IPS DF 4.7 (cell line): Measurements from ENCODE around the gene IL36RN.
A peak's percentile ranks its signal among the peaks of the same experiment; 100 is the strongest.
"Not testable (repeated sequence)": the region's sequence is repeated elsewhere in the genome, so short reads cannot be mapped to it uniquely, and the experiment has no call there.

ENCODE experiments used
- DNase-seq: peaks from one replicate; pipeline ENCODE4 v3.0.0-alpha.2; 2013; ENCODE audit warnings: low spot score; ENCODE audit errors: extremely low read depth

IL36RN gene

DNA sequence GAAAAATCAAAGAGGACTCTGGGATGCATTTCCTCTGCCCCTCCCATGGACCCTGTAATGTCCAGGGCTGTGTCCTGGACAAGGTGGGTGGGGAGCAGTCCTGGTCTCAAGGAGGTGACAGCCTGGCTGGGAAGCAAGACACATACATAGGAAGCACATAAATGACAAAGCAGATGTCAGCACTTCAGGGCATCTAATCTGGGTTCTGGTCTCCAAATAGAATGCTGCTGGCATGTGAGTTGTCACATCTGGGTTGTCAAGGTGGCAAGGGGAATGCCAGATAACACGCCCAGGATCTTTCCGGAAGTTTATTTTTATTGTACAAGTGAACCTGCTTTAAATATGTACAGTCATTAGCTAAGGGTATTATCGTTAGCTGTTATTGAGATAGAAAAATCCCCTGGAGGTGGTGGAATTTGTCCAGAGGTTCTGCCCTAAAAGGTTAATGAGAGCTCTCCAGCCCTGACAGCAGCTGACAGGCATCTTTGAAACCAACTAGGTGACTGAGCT, 14.4 kb downstream of the IL36RN start:
- DNase-seq = no peak

DNA sequence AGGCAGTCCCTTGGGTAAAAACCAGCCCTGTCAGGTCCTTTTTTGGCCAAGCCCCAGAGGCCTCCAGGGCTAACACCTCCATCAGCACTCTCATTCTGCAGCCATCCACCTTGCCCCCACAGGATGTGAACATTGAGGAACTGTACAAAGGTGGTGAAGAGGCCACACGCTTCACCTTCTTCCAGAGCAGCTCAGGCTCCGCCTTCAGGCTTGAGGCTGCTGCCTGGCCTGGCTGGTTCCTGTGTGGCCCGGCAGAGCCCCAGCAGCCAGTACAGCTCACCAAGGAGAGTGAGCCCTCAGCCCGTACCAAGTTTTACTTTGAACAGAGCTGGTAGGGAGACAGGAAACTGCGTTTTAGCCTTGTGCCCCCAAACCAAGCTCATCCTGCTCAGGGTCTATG, 16.0 kb downstream of the IL36RN start:
- DNase-seq = no peak

DNA sequence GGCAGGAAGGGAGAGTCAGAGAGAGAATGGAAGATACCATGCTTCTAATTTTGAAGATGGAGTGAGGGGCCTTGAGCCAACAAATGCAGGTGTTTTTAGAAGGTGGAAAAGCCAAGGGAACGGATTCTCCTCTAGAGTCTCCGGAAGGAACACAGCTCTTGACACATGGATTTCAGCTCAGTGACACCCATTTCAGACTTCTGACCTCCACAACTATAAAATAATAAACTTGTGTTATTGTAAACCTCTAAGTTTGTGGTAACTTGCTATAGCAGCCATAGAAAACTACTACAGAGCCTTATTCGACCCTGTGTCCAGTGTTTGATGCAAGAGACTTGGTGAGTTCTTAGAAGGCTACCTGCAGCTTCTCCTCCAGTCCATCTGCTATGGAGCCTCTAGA, 16.6 kb downstream of the IL36RN start:
- no peak for DNase-seq

DNA sequence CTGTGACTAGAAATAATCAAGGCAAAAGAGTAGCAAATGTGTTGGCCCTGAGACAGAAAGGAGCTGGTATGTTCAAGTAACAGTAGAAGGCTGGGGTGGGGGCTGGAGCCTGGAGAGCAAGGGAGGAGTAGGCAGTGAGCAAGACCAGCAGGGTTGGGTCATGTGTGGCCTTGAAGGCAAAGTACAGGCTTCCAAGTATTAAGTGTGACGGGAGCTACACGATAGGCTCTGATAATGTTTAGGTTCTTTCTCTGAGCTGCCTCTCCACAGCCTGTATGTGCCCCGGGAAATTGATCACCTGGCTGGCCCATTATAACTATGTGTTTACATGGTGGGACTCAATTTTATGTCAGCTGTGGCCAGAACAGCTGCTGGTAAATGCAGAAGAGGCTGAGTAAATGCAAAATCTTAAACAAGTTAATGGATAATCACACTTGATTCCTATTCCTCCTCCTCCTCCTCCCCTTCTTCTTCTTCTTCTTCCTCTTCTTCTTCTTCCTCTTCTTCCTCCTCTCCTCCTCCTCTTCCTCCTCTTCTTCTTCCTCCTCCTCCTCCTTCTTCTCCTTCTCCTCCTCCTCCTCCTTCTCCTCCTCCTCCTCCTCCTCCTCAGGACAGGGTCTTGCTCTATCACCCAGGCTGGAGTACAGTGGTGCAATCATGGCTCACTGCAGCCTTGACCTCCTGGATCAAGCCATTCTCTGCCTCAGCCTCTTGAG, 18.1 kb downstream of the IL36RN start:
- DNase-seq = no peak

DNA sequence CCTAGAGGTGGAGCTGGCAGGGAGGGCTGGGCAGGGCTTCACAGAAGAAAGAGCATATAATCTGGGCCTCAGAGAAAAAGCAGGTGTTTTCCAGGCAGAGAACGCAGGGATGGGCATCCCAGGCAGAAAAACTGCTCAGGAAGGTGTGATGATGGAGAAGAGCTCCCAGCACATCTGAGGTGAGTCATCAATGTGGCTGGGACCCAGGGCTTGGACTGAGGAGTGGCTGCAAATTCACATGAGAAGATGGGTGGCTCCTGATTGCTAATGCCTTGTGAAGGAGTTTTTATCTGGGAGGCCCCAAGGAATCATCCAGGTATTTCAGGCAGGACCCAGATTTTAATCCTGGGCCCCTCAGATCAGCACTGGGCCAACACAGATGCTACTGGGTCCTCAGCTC, 18.9 kb downstream of the IL36RN start:
- DNase-seq = no peak

GRCh38 chr2:113078350-113078839, 19.4 kb downstream of the IL36RN start:
- DNase-seq = no peak

GRCh38 chr2:113079131-113079530, 20.1 kb downstream of the IL36RN start:
- no peak for DNase-seq

- DNase-seq = peak; percentile 22
Measured at GRCh38 chr2:113080134-113080533, 21.1 kb downstream of the IL36RN start.

GRCh38 chr2:113081488-113082210, 22.7 kb downstream of the IL36RN start:
- DNase-seq = no peak

- no peak for DNase-seq
Measured at GRCh38 chr2:113083296-113083695, 24.3 kb downstream of the IL36RN start.

DNA sequence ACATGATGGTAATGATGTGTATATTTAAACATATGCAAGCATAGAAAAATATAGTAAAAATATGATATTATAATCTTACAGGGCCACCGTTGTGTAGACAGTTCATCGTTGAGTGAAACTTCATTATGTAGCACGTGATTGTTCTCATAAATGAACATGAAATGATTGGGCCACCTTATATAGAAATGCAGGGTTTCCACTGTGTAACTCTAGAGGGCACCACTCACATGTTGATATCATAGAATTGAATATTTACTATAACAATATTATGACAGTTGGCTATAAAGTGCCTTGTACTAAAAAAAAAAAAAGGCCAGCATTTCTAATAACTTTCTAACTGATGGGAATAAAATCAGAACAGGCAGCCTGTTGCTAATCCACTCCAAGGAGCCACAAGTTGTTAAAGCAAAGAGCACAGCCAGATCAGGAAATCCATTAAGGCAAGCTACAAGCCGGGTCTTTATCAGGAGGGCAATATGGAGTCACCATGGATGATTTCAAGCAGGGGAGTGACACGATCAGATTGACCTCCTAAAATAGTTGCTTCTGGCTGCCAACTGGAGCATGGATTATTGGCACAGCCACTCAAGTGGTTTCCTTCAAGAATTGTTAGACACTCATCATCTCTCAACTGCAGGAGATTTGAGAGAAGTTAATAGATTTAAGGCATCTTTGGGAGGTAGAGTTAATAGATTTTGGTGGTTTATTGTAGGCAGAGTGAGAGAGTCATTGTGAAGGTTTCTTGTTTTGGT, 25.4 kb downstream of the IL36RN start:
- DNase-seq = no peak

DNA sequence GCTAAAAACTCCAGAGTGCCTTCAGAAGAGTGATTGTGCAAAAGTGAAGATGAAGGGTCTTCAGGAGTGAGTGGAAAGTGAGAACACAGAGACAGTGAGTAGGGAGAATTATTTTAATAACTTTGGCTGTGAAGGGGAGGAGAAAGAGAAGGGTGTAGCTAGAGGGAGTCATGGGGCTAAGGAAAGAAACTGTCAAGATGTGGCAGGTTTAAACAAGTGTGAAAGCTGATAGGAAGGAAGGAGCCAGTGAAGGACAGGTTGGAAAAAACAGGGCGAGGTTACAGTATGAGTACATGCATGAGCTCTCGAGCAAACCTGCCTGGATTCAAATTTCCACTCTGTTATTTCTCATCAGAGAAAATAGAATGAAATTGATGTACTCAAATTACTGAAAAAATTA, 26.5 kb downstream of the IL36RN start:
- no peak for DNase-seq

GRCh38 chr2:113088213-113088992, 29.4 kb downstream of the IL36RN start:
- DNase-seq = no peak

DNA sequence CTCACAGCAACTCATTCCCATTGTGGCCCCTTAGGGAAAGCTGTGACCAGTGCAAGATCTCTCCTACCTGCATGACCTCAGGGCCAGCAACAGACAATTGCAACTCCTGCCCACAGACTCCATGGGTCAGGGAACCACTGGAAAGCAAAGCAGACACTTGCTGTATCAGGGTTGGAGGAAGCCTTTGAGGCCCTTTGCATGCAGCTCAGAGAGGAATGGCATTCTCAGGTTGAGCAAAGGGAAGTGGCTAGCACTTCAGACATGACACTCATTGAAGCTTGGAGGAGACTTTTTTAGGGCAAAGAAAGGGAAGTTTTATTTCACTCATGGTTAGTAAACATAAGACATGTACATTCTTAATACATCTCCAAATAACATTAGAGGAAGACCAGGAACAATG, 30.9 kb downstream of the IL36RN start:
- DNase-seq = no peak

GRCh38 chr2:113091231-113091896, 32.4 kb downstream of the IL36RN start:
- no peak for DNase-seq

- DNase-seq = no peak
Measured at GRCh38 chr2:113092864-113093612, 34.0 kb downstream of the IL36RN start.

DNA sequence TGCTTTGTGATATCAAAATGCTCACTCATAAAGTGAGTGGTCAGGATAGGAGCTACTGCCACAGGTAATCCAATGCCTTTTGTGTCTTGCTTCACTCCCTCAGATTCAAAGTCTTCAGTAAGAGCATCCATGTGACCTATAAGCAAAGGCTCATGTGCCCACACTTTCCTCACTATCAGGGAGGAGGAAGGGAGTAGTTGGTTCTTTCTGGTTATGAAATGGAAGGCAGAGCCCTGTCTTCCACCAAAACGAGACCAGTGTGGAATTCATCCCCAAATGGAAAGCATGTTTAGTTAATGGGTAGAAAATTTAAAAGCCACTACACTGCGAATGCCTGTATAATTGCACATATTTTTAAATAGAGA, 34.6 kb downstream of the IL36RN start:
- DNase-seq = no peak

GRCh38 chr2:113096306-113096705, 37.3 kb downstream of the IL36RN start:
- not testable (repeated sequence) for DNase-seq

DNA sequence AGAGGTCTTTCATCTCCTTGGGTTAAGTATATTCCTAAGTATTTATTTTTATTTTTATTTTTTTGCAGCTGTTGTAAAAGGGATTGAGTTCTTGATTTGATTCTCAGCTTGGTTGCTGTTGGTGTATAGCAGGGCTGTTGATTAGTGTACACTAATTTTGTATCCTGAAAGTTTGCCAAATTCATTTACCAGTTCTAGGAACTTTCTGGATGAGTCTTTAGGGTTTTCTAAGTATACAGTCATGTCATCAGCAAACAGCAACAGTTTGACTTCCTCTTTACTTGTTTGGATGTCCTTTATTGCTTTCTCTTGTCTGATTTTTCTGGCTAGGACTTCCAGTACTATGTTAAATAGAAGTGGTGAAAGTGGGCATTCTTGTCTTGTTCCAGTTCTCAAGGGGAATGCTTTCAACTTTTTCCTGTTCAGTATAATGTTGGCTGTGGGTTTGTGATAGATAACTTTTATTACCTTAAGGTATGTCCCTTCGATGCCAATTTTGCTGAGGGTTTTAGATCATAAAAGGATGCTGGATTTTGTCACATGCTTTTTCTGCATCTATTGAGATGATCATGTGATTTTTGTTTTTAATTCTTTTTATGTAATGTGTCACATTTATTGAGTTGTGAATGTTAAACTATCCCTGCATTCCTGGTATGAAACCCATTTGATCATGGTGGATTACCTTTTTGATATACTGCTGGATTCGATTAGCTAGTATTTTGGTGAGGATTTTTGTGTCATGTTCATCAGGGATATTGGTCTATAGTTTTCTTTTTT, 38.0 kb downstream of the IL36RN start:
- not testable (repeated sequence) for DNase-seq
